Measurements from ENCODE around the gene DDX42. TPM values are rescaled to one million over a fixed set of nuclear protein-coding genes. Genes with fewer than 3 reads are reported as not detected.

Gene DDX42
- total RNA-seq, 1 donor from 2014 or later: 51.7 TPM

DNA sequence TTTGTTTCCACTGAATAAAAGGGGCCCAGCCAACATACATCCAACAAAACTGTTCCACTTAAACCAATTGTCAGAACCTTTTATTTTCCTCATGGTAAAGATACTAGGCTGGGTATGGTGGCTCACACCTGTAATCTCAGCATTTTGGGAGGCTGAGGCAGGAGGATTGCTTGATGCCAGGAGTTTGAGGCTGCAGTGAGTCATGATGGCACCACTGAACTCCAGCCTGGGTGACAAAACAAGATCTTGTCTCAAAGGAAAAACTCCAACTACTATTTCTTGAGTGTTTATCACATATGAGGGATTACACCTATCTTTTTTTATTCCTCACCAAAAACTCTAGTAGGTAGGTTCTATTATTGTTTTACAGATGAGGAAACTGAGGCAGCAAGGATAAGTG is 48.6 kb downstream of the DDX42 start:
- no peaks in the 10 kb centered on the region for H3K27me3 ChIP-seq (ENCODE audit: low read depth)
- TF ChIP-seq, protein P1, sequence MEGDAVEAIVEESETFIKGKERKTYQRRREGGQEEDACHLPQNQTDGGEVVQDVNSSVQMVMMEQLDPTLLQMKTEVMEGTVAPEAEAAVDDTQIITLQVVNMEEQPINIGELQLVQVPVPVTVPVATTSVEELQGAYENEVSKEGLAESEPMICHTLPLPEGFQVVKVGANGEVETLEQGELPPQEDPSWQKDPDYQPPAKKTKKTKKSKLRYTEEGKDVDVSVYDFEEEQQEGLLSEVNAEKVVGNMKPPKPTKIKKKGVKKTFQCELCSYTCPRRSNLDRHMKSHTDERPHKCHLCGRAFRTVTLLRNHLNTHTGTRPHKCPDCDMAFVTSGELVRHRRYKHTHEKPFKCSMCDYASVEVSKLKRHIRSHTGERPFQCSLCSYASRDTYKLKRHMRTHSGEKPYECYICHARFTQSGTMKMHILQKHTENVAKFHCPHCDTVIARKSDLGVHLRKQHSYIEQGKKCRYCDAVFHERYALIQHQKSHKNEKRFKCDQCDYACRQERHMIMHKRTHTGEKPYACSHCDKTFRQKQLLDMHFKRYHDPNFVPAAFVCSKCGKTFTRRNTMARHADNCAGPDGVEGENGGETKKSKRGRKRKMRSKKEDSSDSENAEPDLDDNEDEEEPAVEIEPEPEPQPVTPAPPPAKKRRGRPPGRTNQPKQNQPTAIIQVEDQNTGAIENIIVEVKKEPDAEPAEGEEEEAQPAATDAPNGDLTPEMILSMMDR (IDR thresholded peaks at IDR 0.05; ENCODE audit: borderline replicate concordance): no peak
- intact Hi-C loops (cut with micrococcal nuclease): no loop called here
- peaks cover 84% of the 10 kb centered on the region for H3K36me3 ChIP-seq
- H3K4me1 ChIP-seq: peaks cover 37% of the 10 kb centered on the region
- H3K9me3 ChIP-seq (replicated peaks): no peaks in the 10 kb centered on the region
- H3K4me3 ChIP-seq: no peak overlapping the region
- H3K27ac ChIP-seq (replicated peaks): no peak overlapping the region
- DNase-seq: no peak

DNA sequence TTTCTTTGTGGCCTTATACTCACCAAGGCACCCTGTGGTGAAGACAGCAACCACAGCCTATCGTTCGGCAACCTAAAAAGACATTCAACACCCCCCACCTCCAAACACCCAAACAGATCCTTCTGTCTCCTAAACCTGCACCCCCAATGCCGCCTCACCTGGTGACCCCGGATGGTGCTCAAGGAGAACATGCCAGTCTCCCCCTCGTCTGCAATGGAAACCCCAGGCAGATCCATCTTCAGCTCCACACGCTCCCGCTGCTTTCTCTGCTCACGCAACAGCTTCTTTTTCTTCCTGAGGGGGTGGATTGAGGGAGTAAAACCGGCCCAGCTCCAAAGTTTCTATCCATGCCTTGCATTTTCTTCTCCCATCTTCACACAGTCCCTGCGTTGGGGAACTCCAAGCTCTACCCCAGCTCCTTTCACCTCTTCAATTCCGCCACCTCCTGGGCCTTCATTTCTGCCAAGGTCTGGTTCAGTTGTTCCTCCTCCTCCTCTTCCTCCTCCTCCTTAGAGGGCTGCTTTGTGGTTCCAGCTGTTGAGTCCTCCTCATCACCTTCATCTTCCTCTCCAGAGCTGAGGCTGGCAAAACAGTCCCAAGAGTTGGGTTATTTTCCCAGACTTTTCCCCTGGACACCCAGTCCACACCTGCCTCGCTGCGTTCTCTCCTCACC is 49.8 kb downstream of the DDX42 start:
- DNase-seq: no peak
- no peak overlapping the region for H3K4me3 ChIP-seq
- H3K9me3 ChIP-seq (replicated peaks): no peaks in the 10 kb centered on the region
- peaks cover 71% of the 10 kb centered on the region for H3K36me3 ChIP-seq
- no peaks in the 10 kb centered on the region for H3K27me3 ChIP-seq (ENCODE audit: low read depth)
- peaks cover 49% of the 10 kb centered on the region for H3K4me1 ChIP-seq
- intact Hi-C loops (cut with micrococcal nuclease): no loop called here
- TF ChIP-seq, protein P1 (IDR thresholded peaks at IDR 0.05; ENCODE audit: borderline replicate concordance): no peak
- no peak overlapping the region for H3K27ac ChIP-seq (replicated peaks)

DNA sequence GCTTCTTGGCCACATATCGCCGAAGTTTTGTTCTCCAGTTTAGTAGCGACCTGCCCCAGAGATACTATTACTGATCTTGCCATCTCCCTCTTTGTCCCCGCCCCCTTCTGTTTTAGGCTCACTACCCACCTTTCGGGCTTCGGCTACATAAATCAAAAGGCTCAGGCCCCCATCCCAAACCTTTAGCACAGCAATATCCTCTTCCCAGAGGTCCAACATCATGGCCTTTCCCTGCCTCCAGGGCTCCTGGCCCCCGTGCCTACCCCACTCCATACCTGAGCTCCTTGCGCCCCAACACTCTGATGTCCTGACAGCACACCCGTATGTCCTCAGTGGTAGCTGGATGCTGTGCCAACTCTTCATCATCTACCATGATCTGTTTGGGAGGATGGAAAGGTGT is 50.4 kb downstream of the DDX42 start:
- intact Hi-C loops (cut with micrococcal nuclease): no loop called here
- Histone ChIP-seq H3K4me1 (peaks cover 53% of the 10 kb centered on the region), H3K9me3 (replicated peaks) (no peaks in the 10 kb centered on the region), H3K36me3 (peaks cover 70% of the 10 kb centered on the region), H3K27me3 (ENCODE audit: low read depth) (no peaks in the 10 kb centered on the region), H3K27ac (replicated peaks) (no peak overlapping the region), H3K4me3 (no peak overlapping the region)
- TF ChIP-seq, protein P1 (IDR thresholded peaks at IDR 0.05; ENCODE audit: borderline replicate concordance): no peak
- no peak for DNase-seq

DNA sequence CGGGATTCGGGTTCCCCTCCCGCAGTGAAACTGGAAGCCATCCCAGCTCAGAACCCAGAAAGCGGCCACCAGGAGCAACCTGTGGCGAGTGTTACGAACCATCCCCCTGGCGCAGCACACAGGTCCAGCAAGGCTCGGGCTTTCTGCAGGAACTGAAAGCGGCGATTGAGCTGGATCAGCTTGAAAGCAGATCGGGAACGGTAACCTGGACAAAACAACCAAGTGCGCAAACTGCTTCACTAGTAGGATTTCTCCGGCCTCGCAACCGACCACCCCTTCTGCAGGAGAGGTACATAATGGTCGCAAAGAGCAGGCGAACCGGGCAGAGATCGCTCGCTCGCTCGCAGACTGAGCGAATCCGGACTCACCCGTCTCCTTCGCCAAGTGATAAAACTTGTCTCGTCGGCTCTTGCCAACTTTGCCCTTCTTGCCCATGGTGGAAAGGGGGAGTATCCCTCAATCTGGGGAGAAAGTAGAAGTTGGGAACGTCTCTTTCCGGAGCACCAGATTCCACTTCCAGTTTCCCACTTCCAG is 52.6 kb downstream of the DDX42 start:
- peak overlapping the region; percentile 98 for H3K27ac ChIP-seq (replicated peaks)
- H3K9me3 ChIP-seq (replicated peaks): no peaks in the 10 kb centered on the region
- peaks cover 70% of the 10 kb centered on the region for H3K36me3 ChIP-seq
- intact Hi-C loops (cut with micrococcal nuclease): no loop called here
- peak overlapping the region; percentile 98 for H3K4me3 ChIP-seq
- H3K27me3 ChIP-seq (ENCODE audit: low read depth): no peaks in the 10 kb centered on the region
- TF ChIP-seq, protein P1 (IDR thresholded peaks at IDR 0.05; ENCODE audit: borderline replicate concordance): no peak
- peaks cover 54% of the 10 kb centered on the region for H3K4me1 ChIP-seq
- peak; percentile 27 for DNase-seq

DNA sequence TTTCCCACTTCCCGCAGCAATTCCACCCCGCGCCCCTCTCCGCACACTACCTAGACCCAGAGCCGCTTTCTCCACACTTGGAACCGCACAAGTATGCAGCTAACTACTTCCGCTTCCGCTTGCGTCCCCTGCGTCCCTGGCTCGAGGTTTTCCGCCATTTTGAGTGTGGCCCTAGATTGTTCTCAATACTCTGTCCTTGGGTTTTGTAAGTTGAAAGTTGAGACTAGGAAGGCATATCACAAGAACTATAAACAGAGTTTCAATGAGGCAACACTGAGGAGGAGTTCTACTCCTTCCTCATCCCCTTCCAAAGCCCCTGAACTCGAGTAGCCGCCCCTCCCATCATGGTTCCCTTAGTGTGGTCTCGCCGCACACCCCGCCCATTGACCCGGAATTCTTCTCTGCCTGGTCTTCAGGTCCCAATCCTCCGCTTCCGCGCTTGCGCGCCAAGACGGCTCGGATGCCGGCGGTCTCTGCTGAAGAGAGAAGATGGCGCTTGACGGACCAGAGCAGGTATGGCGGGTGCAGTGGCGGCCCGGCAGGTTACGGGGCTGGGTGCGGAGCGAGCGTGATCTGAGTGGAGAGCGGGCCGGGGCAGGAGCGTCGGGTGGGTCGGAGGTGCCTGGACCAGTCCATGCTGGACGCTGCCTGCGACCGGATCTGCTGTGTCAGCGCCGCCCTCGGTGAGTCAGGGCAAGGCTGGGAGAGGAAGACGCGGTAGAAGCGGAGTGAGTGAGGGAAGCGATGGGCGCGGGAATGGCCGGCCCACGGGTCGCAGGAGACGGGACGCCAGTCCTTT is 53.2 kb downstream of the DDX42 start, which contains the start of the genes FTSJ3 and PSMC5:
FTSJ3 (minus strand) TSS at position 662 of the 799 bp plus-strand sequence. CDS start 761 bp downstream, outside the sequence.
PSMC5 (plus strand) TSS at position 430 of the 799 bp plus-strand sequence; CDS start at position 490, 60 bp downstream.
- intact Hi-C loops (cut with micrococcal nuclease): no loop called here
- Histone ChIP-seq H3K36me3 (peaks cover 70% of the 10 kb centered on the region), H3K27ac (replicated peaks) (peak within 1 kb of the TSS; percentile 98), H3K27me3 (ENCODE audit: low read depth) (no peaks in the 10 kb centered on the region), H3K4me1 (peaks cover 54% of the 10 kb centered on the region), H3K4me3 (peak within 1 kb of the TSS; percentile 98), H3K9me3 (replicated peaks) (no peaks in the 10 kb centered on the region)
- TF ChIP-seq, protein P1 (IDR thresholded peaks at IDR 0.05; ENCODE audit: borderline replicate concordance): peak; percentile 56
- DNase-seq: peak; percentile 95

All from left ventricle myocardium inferior (tissue), 1 donor.